GM21528 (cell line): ENCODE data around the gene SNU13.
"Not testable (repeated sequence)": the region's sequence is repeated elsewhere in the genome, so short reads cannot be mapped to it uniquely, and the experiment has no call there.

Experiments
- ATAC-seq: cut with Tn5 transposase; IDR thresholded peaks from one replicate; pipeline ENCODE4 v1.9.1; 2021; ENCODE audit warnings: mild to moderate bottlenecking, moderate library complexity; ENCODE audit not compliant: unreplicated experiment, low FRiP score

The SNU13 gene

GRCh38 chr22:41688365-41689211 lies at the start of gene SNU13:
TSS of gene SNU13 (minus strand) at chr22:41688867. CDS start at chr22:41688796, 71 bp downstream.
- peak; percentile 75 for ATAC-seq

- not testable (repeated sequence) for ATAC-seq
Measured at GRCh38 chr22:41733241-41733640, 44.6 kb upstream of the SNU13 start.

DNA sequence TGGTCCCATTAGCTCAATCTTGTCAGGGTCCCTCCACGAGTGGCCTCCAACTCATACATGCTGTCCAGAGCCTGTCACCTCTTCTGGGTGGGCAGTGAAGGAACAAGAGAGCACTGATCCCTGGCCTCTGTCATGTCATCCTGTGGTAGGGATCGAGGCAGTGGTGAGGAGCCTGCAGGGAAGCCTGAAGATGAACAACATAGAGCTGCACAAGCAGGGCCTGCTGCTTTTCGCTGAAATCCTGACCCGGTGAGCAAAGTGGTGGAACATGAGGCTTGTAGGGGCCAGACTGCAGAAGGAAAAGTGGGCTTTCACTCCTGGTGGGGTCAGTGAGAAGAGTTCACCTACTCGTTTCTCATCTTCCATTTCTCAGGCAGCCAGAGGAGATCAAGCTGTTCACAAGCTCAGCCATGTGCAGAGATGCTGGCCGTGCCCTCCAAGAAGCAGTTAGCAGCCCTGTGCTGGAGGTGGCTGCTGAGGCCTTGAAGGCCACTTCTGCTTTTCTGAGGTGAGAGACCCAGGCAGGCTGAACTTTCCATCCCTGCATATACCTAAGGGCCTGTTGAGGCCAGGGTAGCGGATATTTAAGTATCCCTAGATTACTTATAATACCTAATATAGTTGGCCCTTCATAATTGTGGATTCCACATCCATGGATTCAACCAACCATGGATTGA lies 43.6 kb upstream of the SNU13 start:
- ATAC-seq: no peak

DNA sequence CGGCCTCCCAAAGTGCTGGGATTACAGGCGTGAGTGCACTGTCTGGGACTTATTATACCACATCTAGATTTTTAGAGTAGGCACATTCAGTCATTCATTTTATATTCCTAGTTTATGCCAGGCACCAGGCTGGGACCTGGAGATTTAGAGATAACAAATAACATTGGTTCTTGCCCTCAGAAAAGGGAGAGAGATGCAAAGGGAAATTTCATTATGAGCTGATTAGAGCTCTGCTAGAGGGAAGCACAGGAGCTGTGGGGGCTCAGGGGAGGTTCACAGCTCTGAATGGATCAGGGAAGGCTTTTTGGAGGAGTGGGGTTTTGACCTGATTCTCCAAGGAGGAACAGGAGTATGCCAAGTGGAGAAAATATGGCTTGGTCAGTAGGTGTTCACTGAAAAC lies 42.9 kb upstream of the SNU13 start:
- ATAC-seq: no peak

DNA sequence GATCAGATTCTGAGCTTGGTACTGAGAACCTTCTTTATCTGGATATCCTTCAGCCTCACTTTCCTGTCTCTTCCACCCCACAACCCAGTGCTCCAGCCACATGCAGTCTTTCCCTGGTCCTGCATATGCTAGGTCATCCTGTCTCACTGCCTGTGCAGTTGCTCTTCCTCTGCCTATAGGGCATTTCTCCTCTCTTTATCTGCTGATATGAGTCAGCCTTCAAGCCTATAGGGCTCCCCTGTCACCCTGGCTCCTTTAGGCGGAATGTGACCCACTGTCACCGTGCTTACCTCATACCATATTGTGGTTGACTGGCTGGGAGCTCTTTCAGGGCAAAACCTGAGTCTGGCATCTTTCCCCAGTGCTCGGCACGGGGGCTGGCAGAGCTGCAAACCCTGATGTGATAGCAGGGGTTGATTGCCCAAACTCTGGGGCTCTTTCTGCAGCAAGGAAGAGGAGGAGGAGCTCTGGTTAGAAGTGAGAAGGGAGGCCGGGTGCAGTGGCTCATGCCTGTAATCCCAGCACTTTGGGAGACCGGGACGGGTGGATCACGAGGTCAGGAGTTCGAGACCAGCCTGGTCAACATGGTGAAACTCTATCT lies 36.9 kb upstream of the SNU13 start:
- no peak for ATAC-seq

DNA sequence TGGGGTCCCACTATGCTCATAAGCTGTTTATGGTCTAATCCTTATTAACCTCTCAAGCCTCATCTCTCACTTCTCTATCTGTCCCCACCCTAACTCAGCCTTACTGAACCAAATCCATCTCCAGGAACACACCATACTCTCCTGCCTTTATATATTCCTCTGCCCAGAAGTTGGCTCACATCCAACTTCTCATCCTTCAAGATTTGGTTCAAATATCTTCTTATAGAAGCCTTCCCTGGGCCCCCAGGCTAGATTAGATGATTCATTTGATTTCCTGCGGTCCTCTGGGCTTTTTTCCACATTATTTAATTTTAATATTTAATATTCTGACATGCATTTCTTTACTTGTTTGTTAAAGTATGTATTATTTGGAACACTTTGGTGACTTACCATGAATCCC lies 33.8 kb upstream of the SNU13 start:
- ATAC-seq: no peak

GRCh38 chr22:41713004-41713403 lies 24.3 kb upstream of the SNU13 start:
- no peak for ATAC-seq

GRCh38 chr22:41709341-41709740 lies 20.7 kb upstream of the SNU13 start:
- ATAC-seq: no peak

DNA sequence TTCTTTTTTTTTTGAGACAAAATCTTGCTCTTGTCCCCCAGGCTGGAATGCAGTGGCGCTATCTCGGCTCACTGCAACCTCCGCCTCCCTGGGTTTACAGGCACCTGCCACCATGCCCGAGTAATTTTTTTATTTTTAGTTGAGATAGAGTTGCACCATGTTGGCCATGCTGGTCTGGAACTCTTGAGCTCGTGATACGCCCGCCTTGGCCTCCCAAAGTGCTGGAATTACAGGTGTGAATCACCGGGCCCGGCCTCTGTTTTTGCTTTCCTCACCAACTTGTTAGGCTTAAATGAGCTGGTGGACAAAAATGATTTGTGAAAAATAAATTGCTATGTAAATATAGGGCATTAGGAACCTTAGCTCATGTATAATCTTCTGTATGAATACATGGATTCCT lies 14.1 kb upstream of the SNU13 start:
- ATAC-seq: no peak

DNA sequence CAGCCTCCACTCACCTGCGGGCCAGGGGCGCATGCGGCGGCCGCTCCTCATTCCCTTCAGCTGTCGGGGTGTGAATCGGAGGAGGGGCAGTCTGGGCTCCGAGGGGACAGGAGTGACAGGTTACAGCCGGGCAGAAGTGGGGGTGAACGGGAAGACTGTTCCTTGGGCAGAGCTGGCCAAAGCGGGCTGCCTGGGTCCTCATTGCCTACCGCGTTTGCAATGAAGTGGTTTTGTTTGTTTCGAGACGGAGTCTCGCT lies 11.4 kb upstream of the SNU13 start:
- ATAC-seq: no peak

GRCh38 chr22:41699264-41700107 lies 10.8 kb upstream of the SNU13 start, which contains the start of gene MEI1:
TSS of gene MEI1 (plus strand) at chr22:41699503. CDS start at chr22:41699539, 36 bp downstream.
- no peak for ATAC-seq

GRCh38 chr22:41697126-41697775 lies 8.6 kb upstream of the SNU13 start:
- no peak for ATAC-seq

DNA sequence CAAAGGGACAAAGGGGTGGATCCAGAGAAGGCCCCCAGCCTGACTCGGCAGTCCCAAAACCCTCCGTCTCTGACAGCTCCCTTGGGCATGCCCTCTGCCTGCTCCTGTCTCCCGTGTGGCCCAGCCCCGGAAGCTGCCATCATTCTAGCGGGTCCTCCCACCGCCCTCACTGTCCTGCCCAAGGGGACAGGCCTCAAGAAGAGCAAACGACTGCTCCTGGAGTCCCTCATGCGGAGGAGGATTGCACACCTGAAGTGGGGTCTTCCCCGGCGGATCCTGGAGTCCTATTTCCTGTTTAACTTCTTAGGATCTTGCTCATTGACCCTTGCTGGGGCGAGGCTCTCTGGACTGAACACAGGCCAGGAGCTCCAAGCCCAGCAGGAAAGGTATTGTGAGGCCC lies 8.0 kb upstream of the SNU13 start:
- ATAC-seq: no peak

- ATAC-seq: no peak
Measured at GRCh38 chr22:41695211-41695610, 6.5 kb upstream of the SNU13 start.

- ATAC-seq: no peak
Measured at GRCh38 chr22:41690476-41690875, 1.8 kb upstream of the SNU13 start.

GRCh38 chr22:41687901-41688364 lies 734 bp downstream of the SNU13 start:
- ATAC-seq: no peak

GRCh38 chr22:41686890-41687289 lies 1.8 kb downstream of the SNU13 start:
- not testable (repeated sequence) for ATAC-seq

DNA sequence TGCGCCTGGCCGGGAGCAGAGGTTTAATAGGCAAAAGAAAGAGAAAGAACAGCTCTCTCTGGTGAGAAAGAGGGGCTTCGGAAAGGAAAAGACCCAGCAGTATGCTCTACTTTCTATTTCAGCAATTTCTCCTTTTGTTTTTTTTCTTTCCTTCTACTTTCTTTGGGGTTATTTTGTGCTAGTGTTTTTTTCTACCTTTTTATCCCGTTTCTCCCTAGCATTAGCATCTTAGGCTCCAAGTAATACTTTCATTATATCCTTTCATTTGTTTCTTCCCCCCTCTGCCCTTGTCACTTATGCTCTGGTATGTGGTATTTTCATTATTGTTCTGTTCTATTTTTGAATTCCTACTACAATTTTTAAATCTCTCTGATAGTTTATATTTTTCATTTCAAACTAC lies 4.5 kb downstream of the SNU13 start:
- no peak for ATAC-seq

DNA sequence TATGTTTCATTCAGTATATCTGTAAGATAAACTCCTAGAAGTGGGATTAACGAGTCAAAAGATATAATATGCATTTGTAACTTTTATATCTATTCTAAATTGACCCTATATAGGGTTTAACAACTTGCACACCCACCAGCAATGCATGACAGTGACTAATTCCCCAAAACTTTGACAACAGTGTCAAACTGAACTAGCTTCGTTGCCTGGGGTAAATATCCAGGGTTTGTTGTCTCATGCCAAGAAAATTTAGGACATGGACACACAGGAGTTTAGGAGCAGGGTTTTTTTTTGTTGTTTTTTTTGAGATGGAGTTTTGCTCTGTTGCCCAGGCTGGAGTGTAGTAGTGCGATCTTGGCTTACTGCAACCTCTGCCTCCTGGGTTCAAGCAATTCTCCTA lies 5.1 kb downstream of the SNU13 start:
- no peak for ATAC-seq

DNA sequence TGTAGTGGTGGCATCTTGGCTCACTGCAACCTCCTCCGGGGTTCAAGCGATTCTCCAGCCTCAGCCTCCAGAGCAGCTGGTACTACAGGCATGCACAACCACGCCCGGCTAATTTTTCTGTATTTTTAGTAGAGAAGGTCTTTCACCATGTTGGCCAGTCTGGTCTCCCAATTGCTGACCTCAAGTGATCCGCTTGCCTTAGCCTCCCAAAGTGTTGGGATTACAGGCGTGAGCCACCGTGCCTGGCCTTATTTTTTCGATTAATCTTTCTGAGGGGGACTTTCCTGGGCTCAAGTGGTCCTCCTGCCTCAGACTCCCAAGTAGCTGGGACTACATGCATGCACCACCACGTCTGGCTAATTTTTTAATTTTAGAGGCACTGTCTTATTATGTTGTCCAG lies 5.6 kb downstream of the SNU13 start:
- no peak for ATAC-seq
